Astrocyte (in vitro differentiated cells and primary cell): ENCODE results near the gene CNTRL. TPM values are rescaled to one million over a fixed set of nuclear protein-coding genes. Genes with fewer than 3 reads are reported as not detected.

Source experiments
- DNase-seq: peaks from one replicate; pipeline ENCODE4 v3.0.0-alpha.2; 2010; ENCODE audit warnings: low read depth
- FAIRE-seq: peaks from 2 replicates; lab custom pipeline; 2011; peaks lifted over from hg19 to GRCh38; lab: Jason Lieb, UNC
- H2AFZ ChIP-seq: 2 replicates; pipeline ENCODE4 v1.6.0; 2012; ENCODE audit warnings: low read depth, low read length, inconsistent platforms
- H3K27ac ChIP-seq: 2 replicates; pipeline ENCODE4 v1.5.1; 2011; ENCODE audit warnings: low read depth, low read length, inconsistent platforms
- H3K27me3 ChIP-seq: 2 replicates; pipeline ENCODE4 v1.6.0; 2011; ENCODE audit warnings: low read length, inconsistent platforms; ENCODE audit not compliant: insufficient read depth
- H3K36me3 ChIP-seq: 2 replicates; pipeline ENCODE4 v1.5.1; 2011; ENCODE audit warnings: low read length, inconsistent platforms; ENCODE audit not compliant: insufficient read depth
- H3K4me1 ChIP-seq: 2 replicates; pipeline ENCODE4 v1.5.1; 2011; ENCODE audit warnings: low read length, inconsistent platforms; ENCODE audit not compliant: insufficient read depth
- H3K4me2 ChIP-seq: 2 replicates; pipeline ENCODE4 v1.6.0; 2012; ENCODE audit warnings: low read length, inconsistent platforms
- H3K4me3 ChIP-seq: 2 replicates; pipeline ENCODE4 v1.5.1; 2011; ENCODE audit warnings: low read depth, mild to moderate bottlenecking, low read length, inconsistent platforms; ENCODE audit not compliant: insufficient read depth
- H3K79me2 ChIP-seq: 2 replicates; pipeline ENCODE4 v1.6.0; 2012; ENCODE audit warnings: mild to moderate bottlenecking, low read length, inconsistent platforms; ENCODE audit not compliant: insufficient read depth
- H3K9ac ChIP-seq: 2 replicates; pipeline ENCODE4 v1.6.0; 2012; ENCODE audit warnings: mild to moderate bottlenecking, low read length, inconsistent platforms
- H3K9me3 ChIP-seq: 2 replicates; pipeline ENCODE4 v1.5.1; 2012; ENCODE audit warnings: low read depth, mild to moderate bottlenecking, low read length, inconsistent platforms; ENCODE audit not compliant: insufficient read depth
- H4K20me1 ChIP-seq: 2 replicates; pipeline ENCODE4 v1.6.0; 2012; ENCODE audit warnings: low read length, inconsistent platforms; ENCODE audit not compliant: insufficient read depth
- H3K27ac Mint-ChIP-seq: one replicate; pipeline ENCODE4 v1.8.0; 2021; ENCODE audit warnings: mild to moderate bottlenecking, mixed read lengths; ENCODE audit not compliant: unreplicated experiment
- H3K27me3 Mint-ChIP-seq: one replicate; pipeline ENCODE4 v1.8.0; 2021; ENCODE audit warnings: low read depth, mixed read lengths; ENCODE audit not compliant: unreplicated experiment
- H3K36me3 Mint-ChIP-seq: one replicate; pipeline ENCODE4 v1.8.0; 2021; ENCODE audit warnings: low read depth, mixed read lengths; ENCODE audit not compliant: unreplicated experiment
- H3K4me1 Mint-ChIP-seq: one replicate; pipeline ENCODE4 v1.8.0; 2021; ENCODE audit warnings: low read depth, mixed read lengths; ENCODE audit not compliant: unreplicated experiment
- H3K4me3 Mint-ChIP-seq: one replicate; pipeline ENCODE4 v1.8.0; 2021; ENCODE audit warnings: mild to moderate bottlenecking, moderate library complexity, mixed read lengths; ENCODE audit not compliant: unreplicated experiment
- H3K9me3 Mint-ChIP-seq: one replicate; pipeline ENCODE4 v1.8.0; 2021; ENCODE audit warnings: mild to moderate bottlenecking, mixed read lengths; ENCODE audit not compliant: unreplicated experiment
- EZH2 ChIP-seq: IDR thresholded peaks from 2 replicates; pipeline ENCODE4 v1.6.1; 2012; ENCODE audit warnings: mild to moderate bottlenecking, low read length, inconsistent platforms; ENCODE audit not compliant: insufficient read depth
- total RNA-seq: library from RNA; stranded (reverse); gene quantifications from 2 replicates; pipeline ENCODE4 v1.2.1, GENCODE V29; 2021
- TF ChIP-seq, protein P1 (sequence below): IDR thresholded peaks from 2 replicates; pipeline ENCODE4 v1.5.1; 2011; ENCODE audit warnings: low read depth, mild to moderate bottlenecking, inconsistent platforms, low read length, moderate library complexity; ENCODE audit not compliant: insufficient read depth

Gene CNTRL
- total RNA-seq, 1 donor from 2014 or later, result 4.4 TPM

DNA sequence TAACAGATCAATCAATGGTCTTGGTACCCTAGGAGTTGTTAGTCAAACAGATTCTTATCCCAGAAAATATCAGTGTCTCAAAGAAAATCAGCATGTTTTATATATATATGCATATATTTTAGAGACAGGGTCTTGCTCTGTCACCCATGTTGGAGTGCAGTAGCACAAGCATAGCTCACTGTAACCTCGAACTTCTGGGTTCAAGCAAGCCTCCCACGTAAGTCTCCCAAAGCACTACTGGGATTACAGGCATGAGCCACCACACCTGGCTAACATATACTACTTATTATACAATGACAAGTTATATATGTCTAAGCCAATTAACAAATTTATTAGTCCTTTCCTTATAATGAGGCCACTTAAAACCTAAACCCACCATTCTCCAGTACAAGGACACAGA is 116.5 kb downstream of the CNTRL start:
- Histone ChIP-seq H3K27me3 (no peaks in the 10 kb centered on the region), H3K4me3 (no peak overlapping the region), H2AFZ (no peak overlapping the region), H3K27ac (no peak overlapping the region), H3K4me1 (no peaks in the 10 kb centered on the region), H4K20me1 (peaks cover 91% of the 10 kb centered on the region), H3K36me3 (peaks cover under 1% of the 10 kb centered on the region), H3K9me3 (no peaks in the 10 kb centered on the region), H3K79me2 (peaks cover 100% of the 10 kb centered on the region), H3K9ac (no peak overlapping the region), H3K4me2 (no peak overlapping the region)
- H3K9me3 Mint-ChIP-seq, result no peaks in the 10 kb centered on the region
- no peak overlapping the region for H3K27ac Mint-ChIP-seq
- H3K4me1 Mint-ChIP-seq, result peaks cover 43% of the 10 kb centered on the region
- no peaks in the 10 kb centered on the region for H3K27me3 Mint-ChIP-seq
- no peak for DNase-seq
- H3K36me3 Mint-ChIP-seq, result peaks cover 2% of the 10 kb centered on the region
- FAIRE-seq, result no peak
- TF ChIP-seq EZH2, result no peak
- TF ChIP-seq, protein P1, sequence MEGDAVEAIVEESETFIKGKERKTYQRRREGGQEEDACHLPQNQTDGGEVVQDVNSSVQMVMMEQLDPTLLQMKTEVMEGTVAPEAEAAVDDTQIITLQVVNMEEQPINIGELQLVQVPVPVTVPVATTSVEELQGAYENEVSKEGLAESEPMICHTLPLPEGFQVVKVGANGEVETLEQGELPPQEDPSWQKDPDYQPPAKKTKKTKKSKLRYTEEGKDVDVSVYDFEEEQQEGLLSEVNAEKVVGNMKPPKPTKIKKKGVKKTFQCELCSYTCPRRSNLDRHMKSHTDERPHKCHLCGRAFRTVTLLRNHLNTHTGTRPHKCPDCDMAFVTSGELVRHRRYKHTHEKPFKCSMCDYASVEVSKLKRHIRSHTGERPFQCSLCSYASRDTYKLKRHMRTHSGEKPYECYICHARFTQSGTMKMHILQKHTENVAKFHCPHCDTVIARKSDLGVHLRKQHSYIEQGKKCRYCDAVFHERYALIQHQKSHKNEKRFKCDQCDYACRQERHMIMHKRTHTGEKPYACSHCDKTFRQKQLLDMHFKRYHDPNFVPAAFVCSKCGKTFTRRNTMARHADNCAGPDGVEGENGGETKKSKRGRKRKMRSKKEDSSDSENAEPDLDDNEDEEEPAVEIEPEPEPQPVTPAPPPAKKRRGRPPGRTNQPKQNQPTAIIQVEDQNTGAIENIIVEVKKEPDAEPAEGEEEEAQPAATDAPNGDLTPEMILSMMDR, result no peak
- no peak overlapping the region for H3K4me3 Mint-ChIP-seq

DNA sequence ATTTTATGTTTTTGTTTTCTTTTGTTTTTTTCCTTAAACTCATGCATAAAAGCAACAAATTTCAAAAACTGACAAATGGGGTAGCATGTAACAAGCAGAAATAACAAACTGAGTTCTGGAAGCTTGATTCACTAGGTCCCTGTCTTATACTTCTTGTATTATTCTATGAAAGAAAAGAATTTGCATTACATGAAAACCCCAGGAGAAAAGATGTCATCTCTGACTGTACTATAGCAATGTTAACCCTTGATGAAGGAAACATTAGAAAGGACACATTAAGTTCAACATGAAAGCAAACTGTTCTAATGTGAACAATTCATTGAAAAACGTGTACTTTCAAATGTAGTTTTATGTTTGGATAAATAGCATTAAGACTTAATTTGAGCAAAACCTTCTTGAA is 117.8 kb downstream of the CNTRL start:
- no peak for FAIRE-seq
- H3K9me3 Mint-ChIP-seq, result no peaks in the 10 kb centered on the region
- Histone ChIP-seq H4K20me1 (peaks cover 97% of the 10 kb centered on the region), H3K79me2 (peaks cover 100% of the 10 kb centered on the region), H3K27ac (no peak overlapping the region), H3K9me3 (no peaks in the 10 kb centered on the region), H3K27me3 (no peaks in the 10 kb centered on the region), H3K4me3 (no peak overlapping the region), H3K4me1 (no peaks in the 10 kb centered on the region), H3K9ac (no peak overlapping the region), H3K36me3 (no peaks in the 10 kb centered on the region), H3K4me2 (no peak overlapping the region), H2AFZ (no peak overlapping the region)
- TF ChIP-seq EZH2, result no peak
- TF ChIP-seq, protein P1, result no peak
- no peak overlapping the region for H3K4me3 Mint-ChIP-seq
- peaks cover 2% of the 10 kb centered on the region for H3K36me3 Mint-ChIP-seq
- H3K27me3 Mint-ChIP-seq, result no peaks in the 10 kb centered on the region
- H3K4me1 Mint-ChIP-seq, result peaks cover 53% of the 10 kb centered on the region
- no peak for DNase-seq
- H3K27ac Mint-ChIP-seq, result no peak overlapping the region

DNA sequence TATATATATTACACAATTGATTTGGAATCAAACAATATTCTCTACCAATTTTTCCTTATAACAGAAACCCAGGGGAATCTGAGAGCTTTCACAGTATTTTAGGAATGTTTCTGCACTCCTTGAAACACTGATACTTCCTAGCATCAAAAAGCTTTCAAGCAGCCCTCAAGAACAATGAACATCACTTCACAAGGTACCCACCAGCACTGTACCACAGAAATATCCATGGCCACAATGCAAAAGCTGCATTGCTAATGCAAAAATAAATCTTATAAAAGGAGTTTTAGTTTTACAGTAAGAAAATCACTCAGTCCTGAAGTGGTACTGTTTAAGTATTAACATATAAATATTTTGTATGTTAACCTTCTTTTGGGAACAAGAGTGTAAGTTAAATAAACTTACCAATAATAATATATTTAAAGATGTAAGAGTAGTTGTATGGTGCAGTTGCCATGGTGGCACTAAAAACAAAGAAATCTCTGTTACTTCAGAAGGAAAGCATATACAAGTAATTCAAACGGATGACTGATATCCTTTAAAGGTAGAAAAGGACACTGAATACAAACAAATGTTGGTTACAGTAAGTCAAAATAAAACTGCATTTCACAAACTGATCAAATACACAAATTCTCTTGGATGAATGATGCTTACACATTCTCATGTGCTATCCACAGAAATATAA is 118.3 kb downstream of the CNTRL start:
- no peak overlapping the region for H3K4me3 Mint-ChIP-seq
- TF ChIP-seq, protein P1, result no peak
- TF ChIP-seq EZH2, result no peak
- Histone ChIP-seq H3K9ac (no peak overlapping the region), H3K4me2 (no peak overlapping the region), H3K27ac (no peak overlapping the region), H3K4me1 (no peaks in the 10 kb centered on the region), H3K27me3 (no peaks in the 10 kb centered on the region), H3K9me3 (no peaks in the 10 kb centered on the region), H3K36me3 (no peaks in the 10 kb centered on the region), H2AFZ (no peak overlapping the region), H4K20me1 (peaks cover 97% of the 10 kb centered on the region), H3K4me3 (no peak overlapping the region), H3K79me2 (peaks cover 100% of the 10 kb centered on the region)
- no peak for DNase-seq
- H3K27me3 Mint-ChIP-seq, result no peaks in the 10 kb centered on the region
- peaks cover 53% of the 10 kb centered on the region for H3K4me1 Mint-ChIP-seq
- peaks cover 2% of the 10 kb centered on the region for H3K36me3 Mint-ChIP-seq
- H3K27ac Mint-ChIP-seq, result no peak overlapping the region
- FAIRE-seq, result no peak
- no peaks in the 10 kb centered on the region for H3K9me3 Mint-ChIP-seq
